LNCaP clone FGC (cell line): ENCODE results near the gene MAP3K20.
"Not testable (repeated sequence)": the region's sequence is repeated elsewhere in the genome, so short reads cannot be mapped to it uniquely, and the experiment has no call there.

Experiments
- DNase-seq: peaks from one replicate; pipeline ENCODE4 v3.0.0-alpha.2; 2011; ENCODE audit warnings: low read depth
- H3K4me3 ChIP-seq: 2 replicates; pipeline ENCODE4 v1.5.1; 2011; ENCODE audit warnings: mild to moderate bottlenecking, low read depth, low read length, control low read depth
- TF ChIP-seq, protein P1 (sequence below): IDR thresholded peaks from 2 replicates; pipeline ENCODE4 v1.5.1; 2012; ENCODE audit warnings: mild to moderate bottlenecking; ENCODE audit not compliant: control insufficient read depth, insufficient read depth; ENCODE audit errors: extremely low read depth

The MAP3K20 gene

DNA sequence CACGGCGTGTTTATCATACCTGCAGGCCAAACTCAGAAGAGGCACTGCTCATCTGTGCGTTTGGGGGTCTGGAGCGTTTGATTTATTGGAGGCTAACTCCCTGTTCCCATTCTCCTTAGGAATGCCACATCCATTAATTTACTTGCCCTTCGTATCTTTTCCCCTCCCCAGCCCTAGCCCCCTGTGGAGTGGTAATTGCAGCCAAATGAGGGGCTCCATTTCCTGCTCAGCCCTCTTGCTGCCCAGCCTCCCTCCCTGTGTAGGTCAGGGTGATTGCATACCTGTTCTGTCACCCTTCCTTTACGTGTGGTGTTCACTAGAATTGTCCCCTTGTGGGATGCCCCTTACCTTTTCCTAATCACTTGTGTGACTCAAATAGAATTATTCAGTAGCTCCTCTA, 120.4 kb downstream of the MAP3K20 start:
- TF ChIP-seq, protein P1, sequence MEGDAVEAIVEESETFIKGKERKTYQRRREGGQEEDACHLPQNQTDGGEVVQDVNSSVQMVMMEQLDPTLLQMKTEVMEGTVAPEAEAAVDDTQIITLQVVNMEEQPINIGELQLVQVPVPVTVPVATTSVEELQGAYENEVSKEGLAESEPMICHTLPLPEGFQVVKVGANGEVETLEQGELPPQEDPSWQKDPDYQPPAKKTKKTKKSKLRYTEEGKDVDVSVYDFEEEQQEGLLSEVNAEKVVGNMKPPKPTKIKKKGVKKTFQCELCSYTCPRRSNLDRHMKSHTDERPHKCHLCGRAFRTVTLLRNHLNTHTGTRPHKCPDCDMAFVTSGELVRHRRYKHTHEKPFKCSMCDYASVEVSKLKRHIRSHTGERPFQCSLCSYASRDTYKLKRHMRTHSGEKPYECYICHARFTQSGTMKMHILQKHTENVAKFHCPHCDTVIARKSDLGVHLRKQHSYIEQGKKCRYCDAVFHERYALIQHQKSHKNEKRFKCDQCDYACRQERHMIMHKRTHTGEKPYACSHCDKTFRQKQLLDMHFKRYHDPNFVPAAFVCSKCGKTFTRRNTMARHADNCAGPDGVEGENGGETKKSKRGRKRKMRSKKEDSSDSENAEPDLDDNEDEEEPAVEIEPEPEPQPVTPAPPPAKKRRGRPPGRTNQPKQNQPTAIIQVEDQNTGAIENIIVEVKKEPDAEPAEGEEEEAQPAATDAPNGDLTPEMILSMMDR = no peak
- no peak overlapping the region for H3K4me3 ChIP-seq
- DNase-seq = no peak

DNA sequence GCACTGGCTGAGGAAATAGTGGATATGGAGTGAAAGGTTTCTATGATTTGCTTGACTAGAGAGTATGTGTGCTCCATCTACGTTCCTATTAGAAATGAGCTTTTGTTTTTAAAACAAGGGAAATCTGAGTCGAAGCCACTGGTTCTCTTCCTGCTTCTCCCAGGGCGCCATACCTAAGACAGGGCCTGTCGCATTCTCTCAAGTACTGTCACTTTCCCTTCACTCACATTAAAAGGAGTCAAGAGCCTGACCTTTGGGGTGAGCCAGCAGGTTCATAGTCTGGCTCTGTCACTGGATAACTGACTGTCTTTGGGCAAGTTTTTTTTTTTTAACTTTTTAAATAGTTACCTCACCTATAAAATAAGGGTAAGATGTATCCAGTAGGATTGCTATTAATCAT, 121.0 kb downstream of the MAP3K20 start:
- DNase-seq = no peak
- TF ChIP-seq, protein P1 = no peak
- H3K4me3 ChIP-seq = no peak overlapping the region

DNA sequence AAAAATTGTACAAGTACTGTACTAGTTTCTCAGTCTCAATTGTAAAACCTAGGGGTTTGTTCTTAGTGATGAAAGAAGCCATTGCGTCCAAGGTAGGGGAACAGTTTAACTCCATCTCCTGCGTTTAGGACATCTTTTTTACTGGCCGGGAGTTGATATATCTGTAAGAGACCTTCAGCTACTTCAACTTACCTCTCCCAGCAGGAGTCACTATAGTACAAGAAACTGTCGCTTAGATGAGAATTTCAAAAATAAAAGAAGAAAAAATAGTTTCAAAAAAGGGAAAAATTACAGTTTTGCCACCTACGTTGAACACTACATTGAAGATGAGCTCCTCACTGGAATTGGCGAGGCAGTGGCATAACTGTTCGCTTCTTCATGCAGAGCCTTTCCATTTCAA, 122.7 kb downstream of the MAP3K20 start:
- no peak for DNase-seq
- H3K4me3 ChIP-seq = no peak overlapping the region
- TF ChIP-seq, protein P1 = no peak

DNA sequence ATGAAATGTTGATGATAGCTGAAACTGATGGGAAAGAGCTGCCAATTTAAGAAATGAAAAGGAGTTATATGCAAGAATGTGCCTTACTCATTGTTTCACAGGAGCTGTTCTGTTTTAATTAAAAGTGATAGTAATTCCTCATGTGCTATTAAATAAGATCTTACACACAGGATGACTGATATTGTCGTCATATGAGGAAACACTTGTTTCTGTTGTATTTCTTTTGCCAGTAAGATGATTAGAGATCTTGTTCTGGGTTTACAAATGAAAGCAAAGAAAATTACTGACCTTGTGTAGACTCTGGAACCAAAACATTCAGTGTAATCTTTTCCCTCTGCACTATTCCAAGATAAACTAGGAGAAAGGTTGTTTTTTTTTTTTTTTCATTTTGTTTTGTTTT, 123.6 kb downstream of the MAP3K20 start:
- TF ChIP-seq, protein P1 = no peak
- H3K4me3 ChIP-seq = no peak overlapping the region
- no peak for DNase-seq

DNA sequence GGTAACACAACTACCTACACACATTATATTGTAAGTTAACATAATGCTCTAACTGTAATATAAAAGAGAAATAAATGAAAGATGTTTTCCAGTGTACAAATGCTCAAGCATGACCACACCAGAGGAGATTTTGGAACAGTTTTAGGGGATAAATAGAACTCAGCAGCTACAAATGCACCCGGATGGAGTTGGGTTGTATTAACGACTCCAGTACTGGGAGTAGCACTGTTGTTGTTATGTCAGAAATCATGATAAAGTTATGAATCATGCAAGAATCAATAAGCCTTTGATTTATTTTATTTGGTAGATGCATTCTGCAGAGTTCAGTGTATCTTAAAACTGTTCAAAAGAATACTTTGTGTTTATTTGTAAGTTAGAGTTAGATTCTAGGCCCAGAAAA, 126.9 kb downstream of the MAP3K20 start:
- H3K4me3 ChIP-seq = no peak overlapping the region
- no peak for DNase-seq
- TF ChIP-seq, protein P1 = no peak

DNA sequence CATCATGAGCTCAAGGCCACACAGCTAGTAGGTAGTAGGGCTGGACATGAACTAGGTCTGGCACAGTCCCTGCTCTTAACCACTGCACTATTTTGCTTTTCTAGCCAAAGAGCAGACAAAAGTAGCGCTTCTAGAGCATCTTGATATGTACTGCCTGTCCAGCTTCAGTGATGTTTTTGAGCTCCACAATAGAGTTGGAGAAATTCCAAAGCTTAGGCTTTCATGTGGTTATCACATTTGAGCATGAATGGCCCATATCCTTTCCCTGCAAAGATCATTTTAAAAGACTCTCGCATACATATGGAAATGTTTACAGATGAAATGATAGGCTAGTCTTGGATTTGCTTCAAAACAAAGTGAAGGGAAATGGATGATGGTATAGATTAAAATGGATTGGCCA, 128.7 kb downstream of the MAP3K20 start:
- no peak overlapping the region for H3K4me3 ChIP-seq
- TF ChIP-seq, protein P1 = no peak
- DNase-seq = no peak

DNA sequence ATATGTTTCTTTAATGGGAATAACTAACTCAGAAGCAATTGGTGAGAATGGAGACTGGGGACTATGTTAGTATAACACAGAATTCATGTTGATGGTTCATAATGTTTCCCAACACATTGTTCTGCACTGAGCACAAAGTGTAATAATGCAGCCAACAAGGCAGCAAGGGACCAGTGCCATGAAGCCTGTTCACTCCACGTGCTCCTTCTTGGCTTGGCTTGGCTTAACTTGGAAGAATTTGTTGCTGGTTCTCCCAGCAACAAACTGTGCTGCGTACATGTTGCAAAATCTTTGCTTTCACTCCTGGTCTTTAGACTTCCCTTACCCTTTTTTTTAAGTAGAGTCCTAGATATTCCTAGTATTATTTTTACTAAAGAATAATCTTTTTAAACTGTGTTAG, 129.7 kb downstream of the MAP3K20 start:
- no peak for DNase-seq
- TF ChIP-seq, protein P1 = no peak
- no peak overlapping the region for H3K4me3 ChIP-seq

DNA sequence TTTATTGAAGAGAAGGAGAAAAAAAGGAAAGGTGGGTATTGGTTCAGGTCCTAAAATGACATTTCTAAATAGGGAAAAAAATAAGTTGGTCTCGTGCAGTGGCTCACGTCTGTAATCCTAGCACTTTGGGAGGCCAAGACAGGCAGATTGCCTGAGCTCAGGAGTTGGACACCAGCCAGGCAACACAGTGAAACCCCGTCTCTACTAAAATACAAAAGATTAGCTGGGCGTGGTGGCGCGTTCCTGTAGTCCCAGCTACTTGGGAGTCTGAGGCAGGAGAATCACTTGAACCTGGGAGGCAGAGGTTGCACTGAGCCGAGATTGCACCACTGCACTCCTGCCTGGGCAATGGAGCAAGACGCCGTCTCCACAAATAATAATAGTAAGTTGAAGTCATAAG, 131.5 kb downstream of the MAP3K20 start:
- DNase-seq, H3K4me3 ChIP-seq: not testable (repeated sequence)
